Measurements from ENCODE around the gene CCR7.

CCR7 gene

GRCh38 chr17:40515011-40515410, 50.3 kb downstream of the CCR7 start:
- no peaks in the 10 kb centered on the region for H3K27me3 ChIP-seq (ENCODE audit: insufficient read depth, low read depth, severe bottlenecking)
- TF ChIP-seq CTCF (IDR thresholded peaks at IDR 0.05; ENCODE audit: low read depth, low read length): no peak
- H3K4me3 ChIP-seq (ENCODE audit: low read depth, low read length): no peak overlapping the region
- H3K27ac ChIP-seq: no peak overlapping the region
- H3K36me3 ChIP-seq: no peaks in the 10 kb centered on the region
- no peak for DNase-seq
- H3K9me3 ChIP-seq (ENCODE audit: severe bottlenecking): no peaks in the 10 kb centered on the region

GRCh38 chr17:40514013-40514875, 51.0 kb downstream of the CCR7 start:
- Histone ChIP-seq H3K4me3 (ENCODE audit: low read depth, low read length) (no peak overlapping the region), H3K27me3 (ENCODE audit: insufficient read depth, low read depth, severe bottlenecking) (no peaks in the 10 kb centered on the region), H3K27ac (no peak overlapping the region), H3K36me3 (no peaks in the 10 kb centered on the region), H3K9me3 (ENCODE audit: severe bottlenecking) (no peaks in the 10 kb centered on the region)
- TF ChIP-seq CTCF (IDR thresholded peaks at IDR 0.05; ENCODE audit: low read depth, low read length): no peak
- DNase-seq: no peak

- Histone ChIP-seq H3K36me3 (no peaks in the 10 kb centered on the region), H3K9me3 (ENCODE audit: severe bottlenecking) (no peaks in the 10 kb centered on the region), H3K4me3 (ENCODE audit: low read depth, low read length) (no peak overlapping the region), H3K27me3 (ENCODE audit: insufficient read depth, low read depth, severe bottlenecking) (no peaks in the 10 kb centered on the region), H3K27ac (no peak overlapping the region)
- TF ChIP-seq CTCF (IDR thresholded peaks at IDR 0.05; ENCODE audit: low read depth, low read length): no peak
- DNase-seq: no peak
Measured at GRCh38 chr17:40511667-40512220, 53.5 kb downstream of the CCR7 start.

GRCh38 chr17:40511136-40511535, 54.1 kb downstream of the CCR7 start:
- no peak overlapping the region for H3K4me3 ChIP-seq (ENCODE audit: low read depth, low read length)
- H3K27ac ChIP-seq: no peak overlapping the region
- no peak for TF ChIP-seq CTCF (IDR thresholded peaks at IDR 0.05; ENCODE audit: low read depth, low read length)
- no peaks in the 10 kb centered on the region for H3K27me3 ChIP-seq (ENCODE audit: insufficient read depth, low read depth, severe bottlenecking)
- no peak for DNase-seq
- no peaks in the 10 kb centered on the region for H3K36me3 ChIP-seq
- no peaks in the 10 kb centered on the region for H3K9me3 ChIP-seq (ENCODE audit: severe bottlenecking)

GRCh38 chr17:40510328-40510648, 55.0 kb downstream of the CCR7 start:
- no peak for TF ChIP-seq CTCF (IDR thresholded peaks at IDR 0.05; ENCODE audit: low read depth, low read length)
- no peaks in the 10 kb centered on the region for H3K36me3 ChIP-seq
- no peaks in the 10 kb centered on the region for H3K27me3 ChIP-seq (ENCODE audit: insufficient read depth, low read depth, severe bottlenecking)
- H3K27ac ChIP-seq: peak overlapping the region; percentile 39; the same call in 1 of the 2 replicates
- H3K4me3 ChIP-seq (ENCODE audit: low read depth, low read length): no peak overlapping the region
- peak; percentile 49 for DNase-seq
- H3K9me3 ChIP-seq (ENCODE audit: severe bottlenecking): no peaks in the 10 kb centered on the region
